ENCODE measurements around the gene OR2B2.

DNA sequence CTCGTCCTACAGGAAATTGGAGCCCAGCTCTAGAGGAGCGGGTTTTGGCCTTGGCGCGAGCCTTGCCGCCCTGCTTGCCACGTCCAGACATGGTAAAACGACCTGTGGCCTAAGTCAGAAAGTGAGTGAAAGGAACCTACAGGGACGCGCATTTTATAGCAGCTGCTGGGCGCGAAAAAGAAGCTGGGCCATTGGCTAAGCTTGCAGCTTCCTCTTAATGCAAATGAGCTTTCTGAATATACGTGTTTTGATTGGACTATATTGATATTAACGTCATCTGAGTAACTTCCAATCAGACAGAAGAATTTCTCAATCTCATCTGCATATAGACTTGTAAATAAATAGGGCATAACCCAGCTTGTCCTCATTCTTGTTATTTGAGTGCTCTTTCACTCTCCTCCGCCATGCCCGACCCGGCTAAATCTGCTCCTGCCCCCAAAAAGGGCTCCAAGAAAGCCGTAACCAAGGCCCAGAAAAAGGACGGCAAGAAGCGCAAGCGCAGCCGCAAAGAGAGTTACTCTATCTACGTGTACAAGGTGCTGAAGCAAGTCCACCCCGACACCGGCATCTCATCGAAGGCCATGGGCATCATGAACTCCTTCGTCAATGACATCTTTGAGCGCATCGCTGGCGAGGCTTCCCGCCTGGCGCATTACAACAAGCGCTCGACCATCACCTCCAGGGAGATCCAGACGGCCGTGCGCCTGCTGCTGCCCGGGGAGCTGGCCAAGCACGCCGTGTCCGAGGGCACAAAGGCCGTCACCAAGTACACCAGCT, 18.9 kb downstream of the OR2B2 start:
- TF ChIP-seq, protein P1, sequence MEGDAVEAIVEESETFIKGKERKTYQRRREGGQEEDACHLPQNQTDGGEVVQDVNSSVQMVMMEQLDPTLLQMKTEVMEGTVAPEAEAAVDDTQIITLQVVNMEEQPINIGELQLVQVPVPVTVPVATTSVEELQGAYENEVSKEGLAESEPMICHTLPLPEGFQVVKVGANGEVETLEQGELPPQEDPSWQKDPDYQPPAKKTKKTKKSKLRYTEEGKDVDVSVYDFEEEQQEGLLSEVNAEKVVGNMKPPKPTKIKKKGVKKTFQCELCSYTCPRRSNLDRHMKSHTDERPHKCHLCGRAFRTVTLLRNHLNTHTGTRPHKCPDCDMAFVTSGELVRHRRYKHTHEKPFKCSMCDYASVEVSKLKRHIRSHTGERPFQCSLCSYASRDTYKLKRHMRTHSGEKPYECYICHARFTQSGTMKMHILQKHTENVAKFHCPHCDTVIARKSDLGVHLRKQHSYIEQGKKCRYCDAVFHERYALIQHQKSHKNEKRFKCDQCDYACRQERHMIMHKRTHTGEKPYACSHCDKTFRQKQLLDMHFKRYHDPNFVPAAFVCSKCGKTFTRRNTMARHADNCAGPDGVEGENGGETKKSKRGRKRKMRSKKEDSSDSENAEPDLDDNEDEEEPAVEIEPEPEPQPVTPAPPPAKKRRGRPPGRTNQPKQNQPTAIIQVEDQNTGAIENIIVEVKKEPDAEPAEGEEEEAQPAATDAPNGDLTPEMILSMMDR (IDR thresholded peaks at IDR 0.05; ENCODE audit: insufficient read depth, low read length) = no peak
- TF ChIP-seq REST (IDR thresholded peaks at IDR 0.05; ENCODE audit: insufficient replicate concordance, low read depth) (peak; percentile 75), SPI1 (IDR thresholded peaks at IDR 0.05; ENCODE audit: borderline replicate concordance, low read depth) (peak; percentile 61; the same call in 1 of the 2 replicates)
